Measurements from ENCODE around the gene TSPAN3.

DNA sequence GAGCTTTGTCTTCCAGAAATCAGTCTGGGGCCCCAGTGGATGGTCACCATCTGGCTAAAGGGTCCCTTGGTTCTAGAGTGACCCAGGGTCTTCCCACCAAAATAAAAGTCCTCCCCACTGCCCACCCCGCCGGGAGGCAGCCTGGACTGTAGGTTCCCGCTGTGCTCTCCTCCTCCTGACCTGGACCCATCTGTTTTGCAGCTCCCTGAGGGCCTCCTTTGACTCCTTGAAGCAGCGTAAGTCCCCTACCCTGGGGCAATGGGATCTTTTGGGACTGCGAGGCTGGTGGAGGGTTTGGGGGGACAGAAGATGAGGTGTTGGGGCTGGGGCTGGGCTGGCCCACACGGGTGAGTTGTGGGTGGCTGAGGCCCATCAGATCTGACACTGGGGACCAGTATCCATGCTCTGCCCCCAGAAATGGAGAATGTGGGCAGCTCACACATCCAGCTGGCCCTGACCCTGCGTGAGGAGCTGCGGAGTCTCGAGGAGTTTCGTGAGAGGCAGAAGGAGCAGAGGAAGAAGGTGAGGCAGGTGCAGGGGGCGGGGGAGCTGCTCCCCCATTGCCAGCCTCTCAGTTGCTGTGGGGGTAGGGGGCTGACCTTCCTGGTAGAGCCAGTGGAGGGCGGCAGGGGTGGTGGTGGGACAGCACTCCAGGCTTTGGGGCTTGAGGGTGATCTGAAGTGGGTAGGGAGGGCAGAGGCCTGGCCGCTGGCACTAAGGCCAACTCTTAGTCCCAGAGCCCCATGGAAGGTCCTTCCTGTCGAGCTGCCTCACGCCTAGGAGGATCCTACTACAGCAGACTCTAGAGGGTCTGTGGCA lies 45.6 kb downstream of the TSPAN3 start:
- TF ChIP-seq ARNT (IDR thresholded peaks at IDR 0.05) (no peak), ZNF384 (IDR thresholded peaks at IDR 0.05) (no peak), L3MBTL2 (conservative IDR thresholded peaks at IDR 0.05) (no peak), BHLHE40 (IDR thresholded peaks at IDR 0.05; ENCODE audit: borderline replicate concordance) (no peak), HDGF (IDR thresholded peaks at IDR 0.05; ENCODE audit: borderline replicate concordance) (no peak)
